ENCODE measurements around the gene PDE4D.

DNA sequence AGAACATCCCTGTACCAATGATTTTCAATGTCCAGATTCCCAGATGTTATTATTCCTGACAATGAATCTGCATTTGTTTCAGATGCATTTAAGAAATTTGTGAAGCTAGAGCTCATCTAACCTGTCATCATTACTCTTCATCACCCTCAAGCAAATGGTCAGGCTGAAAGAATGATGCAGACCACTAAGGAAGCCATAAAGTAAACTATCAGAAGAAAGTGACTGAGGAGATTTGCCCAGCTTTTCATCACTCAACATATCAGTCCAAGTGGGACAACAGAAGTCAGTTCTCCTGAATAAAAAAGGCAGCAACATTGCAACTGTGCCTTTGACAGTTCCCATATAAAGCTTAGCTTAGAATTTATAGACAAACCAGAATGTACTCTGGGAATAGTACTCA, 419.9 kb downstream of the PDE4D start:
- TF ChIP-seq POLR2AphosphoS5 (IDR thresholded peaks at IDR 0.05; ENCODE audit: insufficient read depth, low read depth, low read length) = no peak
- TF ChIP-seq, protein P1, sequence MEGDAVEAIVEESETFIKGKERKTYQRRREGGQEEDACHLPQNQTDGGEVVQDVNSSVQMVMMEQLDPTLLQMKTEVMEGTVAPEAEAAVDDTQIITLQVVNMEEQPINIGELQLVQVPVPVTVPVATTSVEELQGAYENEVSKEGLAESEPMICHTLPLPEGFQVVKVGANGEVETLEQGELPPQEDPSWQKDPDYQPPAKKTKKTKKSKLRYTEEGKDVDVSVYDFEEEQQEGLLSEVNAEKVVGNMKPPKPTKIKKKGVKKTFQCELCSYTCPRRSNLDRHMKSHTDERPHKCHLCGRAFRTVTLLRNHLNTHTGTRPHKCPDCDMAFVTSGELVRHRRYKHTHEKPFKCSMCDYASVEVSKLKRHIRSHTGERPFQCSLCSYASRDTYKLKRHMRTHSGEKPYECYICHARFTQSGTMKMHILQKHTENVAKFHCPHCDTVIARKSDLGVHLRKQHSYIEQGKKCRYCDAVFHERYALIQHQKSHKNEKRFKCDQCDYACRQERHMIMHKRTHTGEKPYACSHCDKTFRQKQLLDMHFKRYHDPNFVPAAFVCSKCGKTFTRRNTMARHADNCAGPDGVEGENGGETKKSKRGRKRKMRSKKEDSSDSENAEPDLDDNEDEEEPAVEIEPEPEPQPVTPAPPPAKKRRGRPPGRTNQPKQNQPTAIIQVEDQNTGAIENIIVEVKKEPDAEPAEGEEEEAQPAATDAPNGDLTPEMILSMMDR (IDR thresholded peaks at IDR 0.05; ENCODE audit: extremely low read depth in 1 of 2, insufficient read depth in 1 of 2, low read depth in 1 of 2, low read length in 2 of 2) = no peak
- no peak for TF ChIP-seq EZH2 (IDR thresholded peaks at IDR 0.05; ENCODE audit: borderline replicate concordance, low read depth, low read length, severe bottlenecking)
- TF ChIP-seq GATA2 (IDR thresholded peaks at IDR 0.05; ENCODE audit: insufficient read depth, insufficient read length, low read depth, low read length) = no peak
- no peak for TF ChIP-seq POLR2A (IDR thresholded peaks at IDR 0.05; ENCODE audit: low read depth, low read length)
- TF ChIP-seq JUN (IDR thresholded peaks at IDR 0.05; ENCODE audit: borderline replicate concordance, insufficient read depth, insufficient read length, low read depth) = no peak

Measured in endothelial cell of umbilical vein (primary cell).